Thoracic aorta (tissue), 2 donors: ENCODE results near the gene TTLL4. TPM values are rescaled to one million over a fixed set of nuclear protein-coding genes. Genes with fewer than 3 reads are reported as not detected.
A peak's percentile ranks its signal among the peaks of the same experiment; 100 is the strongest.

Experiments
- ATAC-seq: fragments of 150-250 bp; one replicate; pipeline ENCODE4 v1.8.0; 2017; ENCODE audit warnings: low read depth; ENCODE audit not compliant: insufficient number of reproducible peaks, low FRiP score
- DNase-seq: peaks from one replicate; pipeline ENCODE4 v3.0.0-alpha.2; 2020; ENCODE audit warnings: low spot score
- H3K27ac ChIP-seq, 2 donors: fragments of 200-600 bp; sonication (generic); 1 replicate in 1 of 2; 2 replicates in 1 of 2; pipeline ENCODE4 v1.5.1; 2016; ENCODE audit warnings: mild to moderate bottlenecking in 2 of 2, moderate library complexity in 2 of 2
- H3K27me3 ChIP-seq: fragments of 200-600 bp; sonication (generic); replicated peaks from 2 replicates; pipeline ENCODE4 v1.6.0; 2016; ENCODE audit warnings: mild to moderate bottlenecking; ENCODE audit not compliant: insufficient read depth
- H3K36me3 ChIP-seq: fragments of 200-600 bp; sonication (generic); one replicate; pipeline ENCODE4 v1.5.1; 2016
- H3K4me1 ChIP-seq, 2 donors: fragments of 200-600 bp; sonication (generic); 1 replicate in 1 of 2; 2 replicates in 1 of 2; pipeline versions ENCODE4 v1.5.1 to v1.6.0; 2016; ENCODE audit warnings: low read depth in 2 of 2, mild to moderate bottlenecking in 1 of 2; ENCODE audit not compliant: control insufficient read depth in 1 of 2
- H3K4me3 ChIP-seq: fragments of 200-600 bp; sonication (generic); 2 replicates; pipeline ENCODE4 v1.5.1; 2016; ENCODE audit warnings: mild to moderate bottlenecking
- H3K9me3 ChIP-seq: fragments of 200-600 bp; sonication (generic); 2 replicates; pipeline ENCODE4 v1.5.1; 2016
- CTCF ChIP-seq: fragments of 200-600 bp; sonication (generic); IDR thresholded peaks from one replicate; pipeline ENCODE4 v1.5.1; 2019; ENCODE audit warnings: antibody characterized with exemption
- total RNA-seq, 2 donors: library from RNA; depleted of rRNA; stranded (reverse); fragments of >200 nt; gene quantifications; one replicate each; pipeline versions ENCODE4 v1.1.0 to v1.2.3, GENCODE V29; 2016

TTLL4 gene
- total RNA-seq, 2 donors from 2014 or later = 10.8 to 24.1 TPM

- Histone ChIP-seq H3K36me3 (no peaks in the 10 kb centered on the region), H3K9me3 (no peaks in the 10 kb centered on the region), H3K4me1 (peaks cover 2 to 30% of the 10 kb centered on the region in 2 donors), H3K4me3 (peak overlapping the region; percentile 91), H3K27ac (peak overlapping the region; percentile 85 to 93), H3K27me3 (no peaks in the 10 kb centered on the region)
- ATAC-seq = no peak
- DNase-seq = no peak
- no peak for TF ChIP-seq CTCF
Observed at GRCh38 chr2:218780851-218781690, 70.4 kb downstream of the TTLL4 start.

- Histone ChIP-seq H3K27ac (peak within 1 kb of the TSS; percentile 85 to 93), H3K9me3 (no peaks in the 10 kb centered on the region), H3K36me3 (no peaks in the 10 kb centered on the region), H3K4me1 (peaks cover 2 to 30% of the 10 kb centered on the region in 2 donors), H3K4me3 (peak within 1 kb of the TSS; percentile 91), H3K27me3 (no peaks in the 10 kb centered on the region)
- DNase-seq (no peak), ATAC-seq (no peak)
- no peak for TF ChIP-seq CTCF
Observed at GRCh38 chr2:218781691-218782527, 71.3 kb downstream of the TTLL4 start, which contains the start of gene CYP27A1. Gene CYP27A1, plus strand, starts transcription at chr2:218782147. Its CDS starts 36 bp downstream, at chr2:218782183.

- Histone ChIP-seq H3K4me1 (peaks cover 2 to 30% of the 10 kb centered on the region in 2 donors), H3K4me3 (peak overlapping the region; percentile 91), H3K9me3 (no peaks in the 10 kb centered on the region), H3K27me3 (no peaks in the 10 kb centered on the region), H3K27ac (peak overlapping the region; percentile 85 to 93), H3K36me3 (no peaks in the 10 kb centered on the region)
- no peak for TF ChIP-seq CTCF
- DNase-seq (no peak), ATAC-seq (no peak)
Observed at GRCh38 chr2:218782528-218782844, 71.9 kb downstream of the TTLL4 start.

GRCh38 chr2:218783688-218784087 lies 73.1 kb downstream of the TTLL4 start:
- Histone ChIP-seq H3K4me1 (peaks cover 2 to 33% of the 10 kb centered on the region in 2 donors), H3K27me3 (no peaks in the 10 kb centered on the region), H3K4me3 (peak overlapping the region; percentile 91), H3K9me3 (no peaks in the 10 kb centered on the region), H3K27ac (peak overlapping the region; percentile 27 to 36), H3K36me3 (no peaks in the 10 kb centered on the region)
- no peak for TF ChIP-seq CTCF
- ATAC-seq (no peak), DNase-seq (no peak)

GRCh38 chr2:218785103-218785502 lies 74.5 kb downstream of the TTLL4 start:
- H3K27me3 ChIP-seq = no peaks in the 10 kb centered on the region
- no peak overlapping the region for H3K27ac ChIP-seq
- no peak for TF ChIP-seq CTCF
- H3K36me3 ChIP-seq = no peaks in the 10 kb centered on the region
- H3K9me3 ChIP-seq = no peaks in the 10 kb centered on the region
- H3K4me3 ChIP-seq = no peak overlapping the region
- DNase-seq (no peak), ATAC-seq (no peak)
- H3K4me1 ChIP-seq = peaks cover 5 to 42% of the 10 kb centered on the region in 2 donors
